Esophagus mucosa (tissue), 1 donor: Measurements from ENCODE around the gene USP14. TPM values are rescaled to one million over a fixed set of nuclear protein-coding genes. Genes with fewer than 3 reads are reported as not detected.
"Not testable (repeated sequence)": the region's sequence is repeated elsewhere in the genome, so short reads cannot be mapped to it uniquely, and the experiment has no call there.

ENCODE experiments used
- ATAC-seq: fragments of 200-7000 bp; cut with Tn5 transposase; one replicate; pipeline ENCODE4 v1.9.1; 2020
- total RNA-seq: library from RNA; stranded (reverse); gene quantifications from one replicate; pipeline ENCODE4 v1.2.4, GENCODE V29; 2023
- donor health status: DM: yes; HTN: yes; CAD: no.

USP14 gene
- 39.9 TPM for total RNA-seq

- ATAC-seq = peak; percentile 100
These were observed at the start of gene USP14 for GRCh38 chr18:158128-159036. Gene USP14 (plus strand): TSS chr18:158557. CDS start chr18:158699, 142 bp downstream.

DNA sequence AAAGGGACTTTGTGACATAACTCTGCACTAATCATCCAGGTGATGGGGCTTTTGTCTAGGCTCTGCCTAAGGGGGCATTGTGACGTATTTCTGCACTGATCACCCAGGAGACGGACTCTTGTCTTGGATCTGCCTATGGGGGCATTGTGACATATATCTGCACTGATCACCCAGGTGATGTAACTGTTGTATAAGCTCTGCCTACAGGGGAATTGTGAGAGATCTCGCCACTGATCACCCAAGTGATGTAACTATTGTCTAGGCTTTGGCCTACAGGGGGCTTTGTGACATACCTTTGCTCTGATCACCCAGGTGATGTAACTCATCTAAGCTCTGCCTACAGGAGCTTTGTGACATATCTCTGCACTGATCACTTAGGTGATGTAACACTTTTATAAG is 49.7 kb upstream of the USP14 start:
- ATAC-seq = peak; percentile 48

DNA sequence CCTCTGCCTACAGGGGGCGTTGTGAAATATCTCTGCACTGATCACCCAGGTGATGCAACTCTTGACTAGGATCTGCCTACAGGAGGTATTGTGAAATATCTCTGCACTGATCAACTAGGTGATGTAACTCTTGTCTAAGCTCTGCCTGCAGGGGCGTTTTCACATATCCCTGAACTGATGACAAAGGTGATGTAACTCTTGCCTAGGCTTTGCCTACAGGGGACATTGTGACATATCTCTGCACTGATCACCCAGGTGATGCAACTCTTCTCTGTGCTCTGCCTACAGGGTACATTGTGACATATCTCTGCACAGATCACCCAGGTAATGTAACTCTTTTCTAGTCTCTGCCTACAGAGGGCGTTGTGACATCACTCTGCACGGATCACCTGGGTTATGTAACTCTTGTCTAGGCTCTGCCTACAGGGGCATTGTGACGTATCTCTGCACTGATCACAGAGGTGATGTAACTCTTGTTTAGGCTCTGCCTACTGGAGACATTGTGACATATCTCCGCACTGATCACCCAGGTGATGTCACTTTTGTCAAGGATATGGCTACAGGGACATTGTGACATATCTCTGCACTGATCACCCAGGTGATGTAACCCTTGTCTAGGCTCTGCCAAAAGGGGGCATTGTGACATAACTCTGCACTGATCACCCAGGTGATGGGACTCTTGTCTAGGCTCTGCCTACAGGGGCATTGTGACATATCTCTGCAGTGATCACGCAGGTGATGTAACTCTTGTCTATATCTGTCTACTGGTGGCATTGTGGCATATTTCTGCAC is 49.0 kb upstream of the USP14 start:
- peak; percentile 67 for ATAC-seq

- ATAC-seq = not testable (repeated sequence)
These were observed 48.5 kb upstream of the USP14 start for GRCh38 chr18:109922-110261.

GRCh38 chr18:110351-111201 is 47.8 kb upstream of the USP14 start:
- ATAC-seq = not testable (repeated sequence)

- ATAC-seq = no peak
These were observed 46.9 kb upstream of the USP14 start for GRCh38 chr18:111306-112014.

DNA sequence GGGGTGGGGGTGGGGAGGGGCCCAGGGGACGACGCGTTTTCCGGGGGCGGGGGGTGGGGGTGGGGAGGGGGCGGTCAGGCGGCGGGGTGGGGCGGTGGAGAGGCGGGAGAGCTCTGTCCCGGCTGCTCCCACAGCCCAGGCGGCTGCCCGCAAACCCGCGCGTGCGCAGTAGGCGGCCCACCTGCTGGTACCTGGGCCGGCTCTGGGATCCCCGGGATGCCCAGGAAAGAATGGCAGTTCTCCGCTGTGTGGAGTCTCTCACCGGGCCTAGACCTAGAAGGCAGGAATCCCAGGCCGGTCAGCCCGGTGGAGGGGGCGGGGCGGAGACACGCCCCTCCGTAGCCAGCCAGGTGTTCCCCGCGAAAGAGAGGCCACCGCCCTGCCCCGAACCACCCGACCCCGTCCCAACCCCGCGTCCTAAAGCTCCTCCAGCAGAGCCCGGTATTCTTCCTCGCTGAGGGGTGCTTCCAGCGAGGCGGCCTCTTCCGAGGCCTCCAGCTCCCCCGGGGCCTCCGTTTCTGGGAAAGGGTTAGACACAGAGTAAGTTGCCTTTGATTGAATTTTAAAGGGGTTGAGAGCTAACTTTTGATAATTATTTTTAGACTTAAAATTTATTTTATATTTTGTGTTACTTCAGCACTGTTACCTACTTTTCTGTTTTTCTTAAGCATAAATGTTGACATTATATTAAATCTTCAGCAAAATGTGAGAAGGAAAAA is 46.2 kb upstream of the USP14 start:
- ATAC-seq = not testable (repeated sequence)

DNA sequence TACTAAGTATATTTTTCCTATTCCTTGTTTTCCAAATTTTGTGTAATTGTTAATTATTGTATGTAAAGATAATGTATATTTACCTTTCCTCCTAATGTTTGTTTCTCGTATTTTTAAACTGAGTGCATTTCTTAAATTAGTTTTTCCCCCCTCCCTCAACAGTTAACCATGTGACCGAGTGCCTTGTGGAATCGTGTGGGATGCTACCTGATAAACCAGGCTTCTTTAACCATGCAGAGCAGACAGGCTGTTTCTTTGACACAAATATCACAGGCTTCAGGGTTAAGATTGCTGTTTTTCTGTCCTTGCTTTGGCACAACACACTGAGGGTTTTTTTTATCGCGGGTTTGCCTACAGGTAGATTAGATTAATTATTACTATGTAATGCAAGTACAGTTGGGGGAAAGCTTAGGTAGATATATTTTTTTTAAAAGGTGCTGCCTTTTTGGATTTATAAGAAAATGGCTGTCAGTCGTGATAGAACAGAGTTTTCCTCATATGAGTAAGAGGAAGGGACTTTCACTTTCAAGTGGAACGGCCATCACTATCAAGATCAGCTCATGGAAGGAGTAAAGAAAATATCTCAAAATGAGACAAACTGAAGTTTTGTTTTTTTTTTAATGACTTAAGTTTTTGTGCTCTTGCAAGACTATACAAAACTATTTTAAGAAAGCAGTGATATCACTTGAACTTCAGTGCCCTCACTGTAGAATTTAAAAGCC is 37.7 kb upstream of the USP14 start:
- not testable (repeated sequence) for ATAC-seq

DNA sequence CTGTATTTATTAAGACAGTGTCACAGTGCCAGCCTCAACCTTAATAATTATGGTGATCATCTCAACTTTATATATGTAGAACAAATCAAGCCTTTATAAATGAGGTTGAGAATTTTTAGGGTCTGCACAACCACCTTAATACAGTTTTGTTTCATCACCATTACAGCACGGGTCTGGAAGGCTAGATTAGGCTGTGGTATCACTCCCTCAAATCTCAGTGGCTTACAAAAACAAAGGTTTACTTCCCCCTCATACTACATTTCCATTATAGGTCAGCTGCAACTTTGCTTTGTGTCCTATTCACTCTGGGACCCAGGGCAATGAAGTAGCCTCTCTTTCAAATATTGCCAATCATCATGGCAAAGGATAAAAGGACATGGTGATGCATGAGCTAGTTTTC is 23.3 kb upstream of the USP14 start:
- no peak for ATAC-seq

DNA sequence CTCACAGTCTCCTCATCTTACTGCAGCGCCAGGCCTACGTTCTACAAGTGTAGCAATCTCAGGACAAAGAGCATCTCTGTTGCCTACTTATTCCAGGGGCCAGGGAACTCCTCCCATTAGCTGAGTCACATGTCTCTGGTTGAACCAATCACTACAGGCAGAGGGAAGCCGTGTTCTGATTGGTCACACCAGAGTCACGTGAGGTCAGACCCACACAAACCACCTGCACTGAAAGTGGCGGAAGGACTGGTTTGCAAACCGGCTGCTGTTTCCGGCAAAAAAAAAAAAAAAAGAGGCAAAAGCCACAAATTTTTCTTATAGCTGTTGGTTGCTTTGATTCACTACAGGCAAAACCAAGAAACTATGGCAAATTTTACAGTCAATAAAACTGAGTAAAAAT is 21.9 kb upstream of the USP14 start:
- ATAC-seq = no peak

GRCh38 chr18:137327-137726 is 21.0 kb upstream of the USP14 start:
- no peak for ATAC-seq

GRCh38 chr18:140670-141266 is 17.6 kb upstream of the USP14 start:
- no peak for ATAC-seq

DNA sequence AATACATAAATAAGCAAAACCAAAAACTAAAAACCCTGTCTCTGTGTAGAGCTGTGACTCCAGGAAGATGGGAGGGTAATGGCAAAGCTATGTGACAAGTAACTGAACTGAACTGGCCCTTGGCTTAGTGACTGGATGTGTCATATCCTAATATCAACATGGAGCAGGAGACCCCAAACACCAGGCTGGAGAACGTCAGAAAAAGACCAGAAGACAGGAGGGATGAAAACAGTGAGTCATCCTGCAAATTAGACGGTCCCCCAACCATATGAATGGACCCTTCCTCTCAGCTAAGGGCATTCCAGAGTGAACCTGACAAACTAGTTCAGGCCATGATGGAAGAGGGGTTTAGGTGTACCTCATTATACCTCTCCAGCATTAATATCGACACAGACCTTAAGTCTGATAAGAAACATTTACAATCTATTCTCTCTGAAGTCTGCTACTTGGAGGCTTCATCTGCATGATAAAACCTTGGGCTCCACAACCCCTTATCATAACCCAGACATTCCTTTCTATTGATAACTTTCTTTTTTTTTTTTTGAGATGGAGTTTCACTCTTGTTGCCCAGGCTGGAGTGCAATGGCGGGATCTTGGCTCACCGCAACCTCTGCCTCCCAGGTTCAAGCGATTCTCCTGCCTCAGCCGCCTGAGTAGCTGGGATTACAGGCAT is 15.6 kb upstream of the USP14 start:
- ATAC-seq = not testable (repeated sequence)

GRCh38 chr18:148841-149240 is 9.5 kb upstream of the USP14 start:
- ATAC-seq = no peak

GRCh38 chr18:154151-154550 is 4.2 kb upstream of the USP14 start:
- no peak for ATAC-seq

DNA sequence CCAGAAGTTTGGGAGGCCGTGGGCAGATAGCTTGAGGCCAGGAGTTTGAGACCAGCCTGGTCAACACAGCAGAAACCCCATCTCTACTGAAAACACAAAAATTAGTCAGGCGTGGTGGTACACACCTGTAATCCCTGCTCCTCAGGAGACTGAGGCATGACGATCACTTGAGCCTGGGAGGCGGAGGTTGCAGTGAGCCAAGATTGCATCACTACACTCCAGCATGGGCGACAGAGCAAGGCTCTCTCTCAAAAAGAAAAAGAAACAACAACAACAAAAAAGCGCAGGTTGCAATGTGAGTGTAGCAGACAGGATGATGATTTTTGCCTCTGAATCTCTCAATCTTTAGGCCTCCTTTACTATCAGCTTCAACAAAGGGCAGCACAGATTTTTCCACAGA is 2.7 kb upstream of the USP14 start:
- ATAC-seq = no peak

- no peak for ATAC-seq
These were observed 1.7 kb upstream of the USP14 start for GRCh38 chr18:156514-157230.

- ATAC-seq = no peak
These were observed 788 bp downstream of the USP14 start for GRCh38 chr18:159037-159652.

DNA sequence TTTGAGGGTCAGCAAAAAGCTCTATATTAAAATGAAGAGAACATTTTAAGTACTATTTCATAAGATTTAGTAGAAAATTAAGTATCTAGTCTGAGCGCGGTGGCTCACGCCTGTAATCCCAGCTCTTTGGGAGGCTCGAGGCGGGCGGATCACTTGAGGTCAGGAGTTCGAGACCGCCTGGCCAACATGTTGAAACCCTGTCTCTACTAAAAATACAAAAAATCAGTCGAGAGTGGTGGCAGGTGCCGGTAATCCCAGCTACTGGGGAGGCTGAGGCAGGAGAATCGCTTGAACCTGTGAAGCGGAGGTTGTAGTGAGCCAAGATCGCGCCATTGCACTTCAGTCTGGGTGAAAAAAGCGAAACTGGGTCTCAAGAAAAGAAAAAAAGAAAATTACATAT is 1.6 kb downstream of the USP14 start:
- no peak for ATAC-seq
